GM18526 (cell line): ENCODE measurements around the gene CDH16.

ENCODE experiments used
- POLR2A ChIP-seq: IDR thresholded peaks from 3 replicates; pipeline ENCODE4 v1.6.1; 2011; ENCODE audit not compliant: insufficient read length; ENCODE audit errors: extremely low read depth

CDH16 gene

GRCh38 chr16:66933776-66934137 is 15.1 kb upstream of the CDH16 start:
- no peak for TF ChIP-seq POLR2A

- no peak for TF ChIP-seq POLR2A
Measured at GRCh38 chr16:66932076-66932475, 13.4 kb upstream of the CDH16 start.

GRCh38 chr16:66931665-66932064 is 13.0 kb upstream of the CDH16 start:
- no peak for TF ChIP-seq POLR2A

GRCh38 chr16:66930189-66930588 is 11.5 kb upstream of the CDH16 start:
- no peak for TF ChIP-seq POLR2A

- no peak for TF ChIP-seq POLR2A
Measured at GRCh38 chr16:66928702-66929388, 10.2 kb upstream of the CDH16 start.

- no peak for TF ChIP-seq POLR2A
Measured at GRCh38 chr16:66927918-66928649, 9.4 kb upstream of the CDH16 start.

- no peak for TF ChIP-seq POLR2A
Measured at GRCh38 chr16:66926961-66927436, 8.3 kb upstream of the CDH16 start.

- no peak for TF ChIP-seq POLR2A
Measured at GRCh38 chr16:66926171-66926947, 7.7 kb upstream of the CDH16 start.

- TF ChIP-seq POLR2A, result no peak
Measured at GRCh38 chr16:66925322-66925840, 6.7 kb upstream of the CDH16 start, which contains the start of gene RRAD. TSS of gene RRAD (minus strand) at chr16:66925535. CDS start at chr16:66925179, 356 bp downstream.

- no peak for TF ChIP-seq POLR2A
Measured at GRCh38 chr16:66924527-66925321, 6.0 kb upstream of the CDH16 start.

- TF ChIP-seq POLR2A, result no peak
Measured at GRCh38 chr16:66923866-66924265, 5.2 kb upstream of the CDH16 start.

GRCh38 chr16:66923247-66923731 is 4.6 kb upstream of the CDH16 start:
- no peak for TF ChIP-seq POLR2A

- TF ChIP-seq POLR2A, result no peak
Measured at GRCh38 chr16:66921729-66922450, 3.2 kb upstream of the CDH16 start.
